GM20431 (cell line): Measurements from ENCODE around the gene SPATA2.

Source experiments
- in situ Hi-C: fragments of 300-500 bp; cut with MseI, MboI; formaldehyde crosslinking; loops from one replicate; pipeline ENCODE4 v1.15.0; 2020; ENCODE audit warnings: low sequenced_read_pairs; ENCODE audit not compliant: unreplicated experiment

Gene SPATA2

GRCh38 chr20:49935746-49936152, 20.4 kb upstream of the SPATA2 start:
- in situ Hi-C loops: no loop called here

- in situ Hi-C loops: no loop called here
Measured at GRCh38 chr20:49929142-49929494, 13.8 kb upstream of the SPATA2 start.

GRCh38 chr20:49928411-49929141, 13.2 kb upstream of the SPATA2 start:
- in situ Hi-C loops: no loop called here

DNA sequence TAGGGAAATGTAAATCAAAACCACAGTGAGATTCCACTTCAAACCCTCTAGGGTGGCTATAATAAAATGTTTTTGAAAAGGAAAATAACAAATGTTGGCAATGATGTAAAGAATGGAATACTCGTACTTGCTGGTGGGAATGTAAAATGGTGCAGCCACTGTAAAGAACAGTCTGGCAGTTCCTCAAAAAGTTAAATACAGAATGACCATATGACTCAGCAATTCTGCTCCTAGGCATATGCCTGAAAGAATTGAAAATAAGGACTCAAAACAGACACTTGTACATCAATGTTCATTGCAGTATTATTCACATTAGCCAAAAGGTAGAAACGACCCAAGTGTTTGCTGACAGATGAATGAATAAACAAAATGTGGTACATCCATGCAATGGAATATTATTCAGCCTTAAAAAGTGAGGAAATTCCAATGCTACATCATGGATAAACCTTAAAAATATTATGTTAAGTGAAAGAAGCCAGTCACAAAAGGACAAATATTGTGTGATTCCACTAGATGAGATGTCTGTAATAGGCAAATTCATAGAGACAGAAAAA, 10.6 kb upstream of the SPATA2 start:
- in situ Hi-C loops: no loop called here

DNA sequence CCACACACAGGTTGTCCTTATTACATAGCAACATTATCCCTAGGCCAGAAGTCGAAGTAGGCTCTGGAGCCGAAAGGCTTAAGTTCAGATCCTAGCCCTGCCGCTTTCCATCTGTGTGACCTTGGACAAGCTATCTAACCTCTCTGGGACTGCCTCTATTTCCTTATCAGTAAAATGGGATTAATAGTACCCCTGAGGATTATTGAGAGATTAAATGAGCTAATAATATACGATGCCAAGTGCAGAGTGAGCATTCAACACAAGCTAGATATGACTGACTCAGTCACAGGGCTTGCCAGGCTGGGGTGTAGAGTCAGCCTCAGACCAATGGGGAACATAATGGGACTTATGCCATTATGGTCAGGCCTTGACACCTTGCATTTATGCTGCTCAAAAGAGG, 8.9 kb upstream of the SPATA2 start:
- in situ Hi-C loops: no loop called here

- in situ Hi-C loops: no loop called here
Measured at GRCh38 chr20:49919461-49919860, 4.1 kb upstream of the SPATA2 start.

DNA sequence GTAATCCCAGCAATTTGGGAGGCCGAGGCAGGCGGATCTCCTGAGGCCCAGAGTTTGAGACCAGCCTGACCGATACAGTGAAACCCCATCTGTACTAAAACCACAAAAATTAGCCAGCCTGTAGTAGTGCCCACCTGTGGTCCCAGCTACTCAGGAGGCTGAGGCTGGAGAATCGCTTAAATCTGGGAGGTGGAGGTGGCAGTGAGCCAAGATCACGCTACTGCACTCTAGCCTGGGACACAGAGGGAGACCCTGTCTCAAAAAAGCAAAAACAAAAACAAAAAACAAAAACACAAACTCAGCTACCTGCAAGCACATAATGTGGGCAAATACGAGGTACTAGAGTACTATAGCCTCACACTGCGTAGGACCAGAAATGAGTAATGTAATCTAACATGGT, 3.7 kb upstream of the SPATA2 start:
- in situ Hi-C loops: no loop called here

DNA sequence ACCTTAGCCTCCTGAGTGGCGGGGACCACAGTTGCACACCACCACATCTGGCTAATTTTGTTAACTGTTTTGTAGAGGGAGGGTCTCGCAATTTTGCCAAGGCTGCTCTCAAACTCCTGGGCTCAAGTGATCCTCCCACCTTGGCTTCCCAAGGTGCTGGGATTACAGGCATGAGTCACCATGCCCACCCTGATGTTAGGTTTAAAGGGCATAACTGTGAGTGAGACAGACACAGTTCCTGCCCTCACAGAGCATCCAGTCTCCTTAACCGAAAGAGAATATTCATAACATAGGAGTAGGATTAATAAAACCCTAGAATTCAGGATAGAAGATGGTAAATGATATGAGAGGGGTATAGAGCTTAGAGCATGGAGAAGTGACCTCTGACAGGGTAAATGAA, 3.1 kb upstream of the SPATA2 start:
- in situ Hi-C loops: no loop called here

GRCh38 chr20:49916146-49917002, 1.0 kb upstream of the SPATA2 start:
- in situ Hi-C loops: no loop called here

DNA sequence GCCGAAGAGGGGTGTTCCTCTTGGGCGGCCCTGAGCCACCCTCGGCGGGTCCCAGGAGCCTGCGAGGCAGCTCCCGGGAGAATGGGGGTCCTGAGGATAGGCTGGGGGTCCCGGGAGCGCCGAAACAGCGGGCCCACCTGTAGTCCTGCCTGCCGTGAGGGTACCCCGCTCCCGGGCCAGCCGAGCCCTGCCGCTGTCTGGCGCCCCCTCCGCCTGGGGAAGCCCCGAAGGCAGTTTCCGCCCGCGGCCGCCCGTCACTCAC, 280 bp downstream of the SPATA2 start:
- in situ Hi-C loops: no loop called here

DNA sequence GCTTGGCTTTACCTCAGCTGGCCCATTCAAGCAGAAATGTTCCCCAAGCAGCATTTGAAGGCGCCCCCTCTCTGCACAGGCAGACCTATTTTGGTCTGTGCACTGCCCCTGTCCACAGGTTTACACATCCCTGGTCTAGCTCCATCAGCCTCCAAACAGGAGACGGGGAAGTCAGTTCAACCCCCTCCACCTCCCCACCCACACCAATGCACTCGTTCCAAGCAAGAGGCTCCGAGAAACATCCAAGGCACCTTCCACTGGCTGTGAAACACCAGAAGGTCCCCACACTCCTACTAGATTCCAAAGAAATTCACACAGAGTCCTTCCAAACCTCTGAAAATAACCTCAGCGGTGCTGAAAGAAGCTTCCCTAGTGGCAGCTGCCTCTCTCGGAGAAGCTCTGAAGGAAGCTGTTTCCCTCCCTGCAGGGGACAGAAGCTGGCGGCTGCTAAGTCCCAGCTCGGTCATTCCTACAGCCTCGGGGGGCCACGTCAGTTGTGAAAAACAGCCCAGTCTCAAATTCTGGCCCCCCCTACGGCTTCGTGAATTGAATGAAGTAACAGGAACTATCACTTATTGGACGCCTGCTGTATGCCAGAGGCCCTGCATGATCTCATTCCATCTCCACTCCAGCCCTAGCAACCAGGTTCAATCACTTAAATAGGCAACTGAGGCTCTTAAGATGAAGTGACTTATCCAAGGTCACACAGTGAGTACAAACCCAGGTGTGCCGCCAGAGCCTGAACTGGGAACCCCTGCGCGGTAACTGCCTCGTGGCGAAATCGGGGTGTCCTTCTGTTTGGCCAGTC, 815 bp downstream of the SPATA2 start:
- in situ Hi-C loops: no loop called here

DNA sequence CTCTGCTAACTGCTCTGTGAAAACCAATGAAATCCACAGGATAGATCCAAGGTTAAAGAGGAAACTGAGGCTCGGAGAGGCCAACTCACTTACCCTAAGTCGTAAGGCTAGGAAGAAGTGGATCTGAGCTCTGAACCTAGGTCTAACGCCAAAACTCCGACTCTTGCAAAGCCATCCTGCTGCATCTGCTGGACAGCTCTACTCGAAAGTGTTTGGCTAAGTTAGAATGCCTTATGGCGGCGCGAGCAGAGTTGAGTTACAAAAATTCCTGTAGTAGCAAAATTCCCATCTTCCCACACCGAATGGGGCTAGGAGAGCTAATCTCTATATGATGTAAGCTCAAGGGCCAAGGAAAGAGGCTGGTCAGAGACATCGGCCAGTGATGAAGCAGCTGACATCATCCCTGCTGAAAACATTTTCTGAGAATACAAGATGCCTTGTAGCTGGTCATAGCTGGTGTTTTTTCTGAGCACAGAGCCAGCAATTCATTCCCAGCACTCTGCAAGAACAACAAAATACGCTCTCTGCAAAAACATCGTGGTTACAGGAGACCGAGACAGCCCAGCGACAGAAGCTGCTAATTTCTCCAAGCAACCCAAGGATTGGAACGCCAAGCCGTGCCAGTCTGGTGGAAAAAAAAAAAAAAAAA, 1.8 kb downstream of the SPATA2 start:
- in situ Hi-C loops: no loop called here

- in situ Hi-C loops: no loop called here
Measured at GRCh38 chr20:49910340-49910706, 5.0 kb downstream of the SPATA2 start.

- in situ Hi-C loops: no loop called here
Measured at GRCh38 chr20:49909499-49910339, 5.6 kb downstream of the SPATA2 start.

DNA sequence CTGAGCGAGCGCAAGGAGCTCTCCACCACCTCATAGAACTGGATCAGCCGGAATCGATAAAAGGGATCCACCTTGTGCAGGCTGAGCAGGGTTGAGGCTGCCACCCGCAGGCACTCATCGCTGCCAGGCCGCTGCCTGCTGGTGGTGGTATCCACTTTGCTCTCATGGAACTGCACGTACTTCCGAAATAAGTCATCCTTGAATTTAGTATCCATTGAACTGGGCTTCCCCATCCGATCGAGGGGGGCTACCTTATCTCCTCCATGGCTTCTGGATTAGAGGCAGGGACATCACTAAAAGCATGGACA, 7.1 kb downstream of the SPATA2 start:
- in situ Hi-C loops: no loop called here

DNA sequence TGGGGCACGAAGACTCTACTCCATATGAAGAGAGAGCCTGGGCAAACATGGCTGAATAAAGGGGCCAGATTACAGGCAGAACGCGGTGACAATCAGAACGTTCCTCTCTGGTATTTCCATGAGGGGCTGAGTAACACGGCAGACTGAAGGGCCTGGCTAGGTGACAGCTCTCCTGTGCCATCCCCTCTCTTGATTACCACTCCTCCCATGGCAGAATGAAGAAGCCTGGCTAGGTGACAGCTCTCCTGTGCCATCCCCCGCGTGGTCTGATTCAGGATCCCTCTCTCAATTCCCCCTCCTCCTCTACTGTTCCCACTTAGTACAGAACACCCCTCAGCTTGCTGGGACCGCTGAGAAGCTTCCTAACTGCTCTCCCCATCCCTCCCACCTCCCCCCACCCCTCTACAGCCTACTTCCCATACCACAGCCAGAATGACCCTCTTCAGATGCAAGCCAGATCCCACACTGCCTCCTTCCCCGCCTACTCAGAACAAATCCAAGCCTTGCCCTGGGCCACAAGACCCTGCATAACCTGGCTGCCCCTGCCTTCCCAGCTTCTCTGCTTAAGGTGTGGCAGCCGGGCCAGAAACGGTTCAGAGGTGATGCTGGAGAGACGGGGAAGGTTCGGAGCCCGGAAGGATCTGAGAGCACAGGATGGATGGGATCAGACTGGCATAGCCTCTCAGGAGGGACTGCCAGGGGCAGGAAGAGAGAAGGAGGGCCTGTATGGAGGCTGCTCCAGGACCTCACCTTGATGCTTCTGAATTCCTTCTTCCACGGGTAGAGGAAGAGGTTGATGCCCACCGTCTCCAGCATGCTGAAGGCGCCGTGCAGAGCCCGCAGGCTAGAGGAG, 7.7 kb downstream of the SPATA2 start:
- in situ Hi-C loops: no loop called here

- in situ Hi-C loops: no loop called here
Measured at GRCh38 chr20:49906615-49907154, 8.6 kb downstream of the SPATA2 start.

DNA sequence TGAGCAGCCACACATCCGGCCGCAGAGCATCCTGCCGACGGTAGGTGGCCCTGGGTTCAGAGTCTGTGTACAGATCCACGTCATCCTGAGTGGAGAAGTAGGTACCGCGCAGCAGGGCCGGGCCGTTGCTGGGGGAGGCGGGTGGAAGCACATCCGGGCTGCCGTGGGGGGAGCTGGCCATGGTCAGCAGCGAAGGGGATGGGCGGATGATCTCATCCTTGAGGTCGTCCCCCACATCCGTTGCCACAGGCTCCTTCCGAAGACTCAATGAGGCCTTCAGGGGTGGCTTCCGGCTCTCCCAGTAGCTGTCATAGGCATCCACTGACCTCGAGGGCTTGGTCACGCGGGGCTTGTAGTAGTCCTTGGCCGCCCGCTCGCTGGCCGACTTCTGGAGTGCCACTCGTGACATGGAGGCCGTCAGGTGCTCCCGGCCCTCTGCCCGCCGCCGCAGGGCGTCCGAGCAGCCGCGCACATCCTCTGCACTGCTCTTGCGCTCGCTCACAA, 9.2 kb downstream of the SPATA2 start:
- in situ Hi-C loops: no loop called here
